MCF 10A (cell line): Measurements from ENCODE around the gene EMC7. TPM values are rescaled to one million over a fixed set of nuclear protein-coding genes. Genes with fewer than 3 reads are reported as not detected.

ENCODE experiments used
- BruUV-seq: library from RNA; stranded (reverse); fragments of 400-500 nt; replicated peaks from 2 replicates; lab custom pipeline; 2021; lab: Mats Ljungman, UMichigan
- CTCF ChIA-PET: fragments of 300-600 bp; sonication (Branson Sonifier 250); formaldehyde crosslinking; extraction: SDS; loops from one replicate; lab custom pipeline; 2021; ENCODE audit warnings: antibody characterized with exemption, inconsistent platforms; lab: Yijun Ruan, JAX
- POLR2A ChIA-PET: fragments of 300-600, 350-650 bp; sonication (Branson Sonifier 250); formaldehyde crosslinking; extraction: SDS; loops from one replicate; lab custom pipeline; 2020; ENCODE audit warnings: antibody characterized with exemption, inconsistent platforms; lab: Yijun Ruan, JAX
- DNase-seq: peaks from one replicate; pipeline ENCODE4 v3.0.0-alpha.2; 2018; ENCODE audit not compliant: unreplicated experiment
- H3K27ac Mint-ChIP-seq: one replicate; pipeline ENCODE4 v1.8.0; 2022; ENCODE audit warnings: mild to moderate bottlenecking, low read depth, mixed read lengths; ENCODE audit not compliant: unreplicated experiment
- H3K27me3 Mint-ChIP-seq: one replicate; pipeline ENCODE4 v1.8.0; 2022; ENCODE audit warnings: mixed read lengths; ENCODE audit not compliant: insufficient read depth, unreplicated experiment
- H3K36me3 Mint-ChIP-seq: one replicate; pipeline ENCODE4 v1.8.0; 2022; ENCODE audit warnings: mild to moderate bottlenecking, moderate library complexity, mixed read lengths; ENCODE audit not compliant: insufficient read depth, unreplicated experiment
- H3K4me1 Mint-ChIP-seq: one replicate; pipeline ENCODE4 v1.8.0; 2022; ENCODE audit warnings: mixed read lengths; ENCODE audit not compliant: insufficient read depth, unreplicated experiment
- H3K4me3 Mint-ChIP-seq: one replicate; pipeline ENCODE4 v1.8.0; 2022; ENCODE audit warnings: mild to moderate bottlenecking, moderate library complexity, mixed read lengths; ENCODE audit not compliant: unreplicated experiment
- H3K9me3 Mint-ChIP-seq: one replicate; pipeline ENCODE4 v1.8.0; 2022; ENCODE audit warnings: mixed read lengths; ENCODE audit not compliant: unreplicated experiment
- intact Hi-C: fragments of 100-400 bp; cut with micrococcal nuclease; formaldehyde crosslinking; loops from 2 replicates; pipeline ENCODE4 v1.14.1; 2022
- total RNA-seq: library from RNA; stranded (reverse); gene quantifications from 2 replicates; pipeline ENCODE4 v1.2.3, GENCODE V29; 2022
- TF ChIP-seq, protein P1 (sequence below): fragments of 200-600 bp; IDR thresholded peaks from one replicate; pipeline ENCODE4 v1.8.0; 2022; ENCODE audit warnings: antibody characterized with exemption, mild to moderate bottlenecking; ENCODE audit not compliant: unreplicated experiment

The EMC7 gene
- total RNA-seq, 1 experiment from 2014 or later = 98.2 TPM

DNA sequence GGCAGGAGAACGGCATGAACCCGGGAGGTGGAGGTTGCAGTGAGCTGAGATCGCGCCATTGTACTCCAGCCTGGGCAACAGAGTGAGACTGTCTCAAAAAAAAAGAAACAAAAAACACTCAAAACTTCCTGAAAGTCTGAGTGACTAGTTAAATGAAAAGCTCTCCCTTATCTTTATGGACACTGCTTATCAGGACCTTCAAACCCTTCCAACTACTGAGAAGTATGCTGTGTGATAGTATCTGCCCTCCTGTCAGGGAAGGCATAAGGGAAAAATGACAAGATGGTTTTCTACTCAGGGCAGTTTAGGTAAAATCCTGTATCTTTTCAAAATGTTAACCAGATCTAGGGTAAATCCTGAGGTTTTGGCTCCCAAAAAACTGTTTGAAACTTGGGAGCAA lies 21.8 kb downstream of the EMC7 start:
- no peak overlapping the region for H3K27ac Mint-ChIP-seq

DNA sequence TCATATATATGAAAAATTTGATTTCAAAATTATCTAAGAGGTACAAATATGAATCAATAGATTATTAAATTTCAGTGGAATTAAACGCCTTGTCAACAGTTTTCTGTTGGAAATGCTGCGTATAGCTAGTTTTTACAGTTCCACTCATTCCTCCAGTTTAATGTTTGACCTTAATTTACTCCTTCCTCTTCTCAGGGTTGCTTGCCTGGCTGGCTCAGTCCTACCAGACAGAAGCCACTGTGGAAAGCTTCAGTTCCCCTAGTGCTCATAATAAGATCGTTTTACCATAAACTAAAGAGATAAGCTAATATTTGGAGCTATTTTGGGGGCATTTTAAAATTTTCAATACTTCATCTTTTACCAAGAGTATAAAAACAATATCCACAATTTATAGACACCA lies 22.8 kb downstream of the EMC7 start:
- no peaks in the 10 kb centered on the region for H3K27me3 Mint-ChIP-seq
- CTCF ChIA-PET = interaction anchor here (0.6 to 1.1 kb wide), 4 partner anchors 16 to 235 kb away, joined by 3 to 7 read pairs (median 3); no protein-coding TSS in a partner anchor

More for the DNA sequence above, 21.8 kb downstream of the EMC7 start:
- Mint-ChIP-seq H3K4me3 (no peak overlapping the region), H3K36me3 (peaks cover 8% of the 10 kb centered on the region), H3K4me1 (peaks cover 6% of the 10 kb centered on the region), H3K27me3 (no peaks in the 10 kb centered on the region), H3K9me3 (no peaks in the 10 kb centered on the region)
- POLR2A ChIA-PET = no interaction called here
- DNase-seq = no peak
- BruUV-seq = no TSS peak
- CTCF ChIA-PET = interaction anchor here (0.6 kb wide), 2 partner anchors 9 to 132 kb away, joined by 3 to 5 read pairs; no protein-coding TSS in a partner anchor
- TF ChIP-seq, protein P1, sequence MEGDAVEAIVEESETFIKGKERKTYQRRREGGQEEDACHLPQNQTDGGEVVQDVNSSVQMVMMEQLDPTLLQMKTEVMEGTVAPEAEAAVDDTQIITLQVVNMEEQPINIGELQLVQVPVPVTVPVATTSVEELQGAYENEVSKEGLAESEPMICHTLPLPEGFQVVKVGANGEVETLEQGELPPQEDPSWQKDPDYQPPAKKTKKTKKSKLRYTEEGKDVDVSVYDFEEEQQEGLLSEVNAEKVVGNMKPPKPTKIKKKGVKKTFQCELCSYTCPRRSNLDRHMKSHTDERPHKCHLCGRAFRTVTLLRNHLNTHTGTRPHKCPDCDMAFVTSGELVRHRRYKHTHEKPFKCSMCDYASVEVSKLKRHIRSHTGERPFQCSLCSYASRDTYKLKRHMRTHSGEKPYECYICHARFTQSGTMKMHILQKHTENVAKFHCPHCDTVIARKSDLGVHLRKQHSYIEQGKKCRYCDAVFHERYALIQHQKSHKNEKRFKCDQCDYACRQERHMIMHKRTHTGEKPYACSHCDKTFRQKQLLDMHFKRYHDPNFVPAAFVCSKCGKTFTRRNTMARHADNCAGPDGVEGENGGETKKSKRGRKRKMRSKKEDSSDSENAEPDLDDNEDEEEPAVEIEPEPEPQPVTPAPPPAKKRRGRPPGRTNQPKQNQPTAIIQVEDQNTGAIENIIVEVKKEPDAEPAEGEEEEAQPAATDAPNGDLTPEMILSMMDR = no peak
- intact Hi-C loops = no loop called here

DNA sequence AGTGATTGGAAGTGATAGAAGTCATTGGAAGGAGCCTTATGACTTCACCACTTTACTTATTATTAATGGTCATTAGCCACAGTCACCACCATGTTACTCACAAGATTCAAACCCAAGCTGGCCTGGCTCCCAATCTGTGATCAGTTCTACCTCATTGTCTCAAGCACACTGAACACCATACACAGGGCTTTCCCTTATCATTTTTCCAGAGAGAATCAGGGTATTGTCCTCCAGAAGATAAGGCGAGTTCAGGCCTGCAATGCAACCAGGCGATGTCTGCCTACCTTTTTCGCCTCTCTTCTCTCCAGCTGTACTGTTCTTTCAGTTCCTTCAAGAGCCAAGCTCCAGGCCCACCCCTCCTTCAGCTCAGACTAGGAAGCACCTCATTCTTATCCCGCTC lies 24.9 kb downstream of the EMC7 start:
- Mint-ChIP-seq H3K36me3 (no peaks in the 10 kb centered on the region), H3K4me3 (no peak overlapping the region), H3K4me1 (no peaks in the 10 kb centered on the region), H3K27ac (no peak overlapping the region), H3K9me3 (no peaks in the 10 kb centered on the region), H3K27me3 (no peaks in the 10 kb centered on the region)
- ChIA-PET POLR2A (no interaction called here), CTCF (interaction anchor here (0.6 kb wide), 2 partner anchors 24 to 861 kb away, joined by 3 read pairs; no protein-coding TSS in a partner anchor)
- BruUV-seq = no TSS peak
- TF ChIP-seq, protein P1 = no peak
- DNase-seq = no peak
- intact Hi-C loops = no loop called here

More for the DNA sequence above, 22.8 kb downstream of the EMC7 start:
- TF ChIP-seq, protein P1 = no peak
- peaks cover 3% of the 10 kb centered on the region for H3K36me3 Mint-ChIP-seq
- H3K4me3 Mint-ChIP-seq = no peak overlapping the region
- DNase-seq = no peak
- no peaks in the 10 kb centered on the region for H3K9me3 Mint-ChIP-seq
- no peak overlapping the region for H3K27ac Mint-ChIP-seq
- POLR2A ChIA-PET = interaction anchor here (0.9 kb wide), 1 partner anchor 23 kb away, joined by 3 read pairs; the partner anchor contains the start of genes EMC7 and PGBD4
- no TSS peak for BruUV-seq
- H3K4me1 Mint-ChIP-seq = peaks cover under 1% of the 10 kb centered on the region
- intact Hi-C loops = no loop called here

DNA sequence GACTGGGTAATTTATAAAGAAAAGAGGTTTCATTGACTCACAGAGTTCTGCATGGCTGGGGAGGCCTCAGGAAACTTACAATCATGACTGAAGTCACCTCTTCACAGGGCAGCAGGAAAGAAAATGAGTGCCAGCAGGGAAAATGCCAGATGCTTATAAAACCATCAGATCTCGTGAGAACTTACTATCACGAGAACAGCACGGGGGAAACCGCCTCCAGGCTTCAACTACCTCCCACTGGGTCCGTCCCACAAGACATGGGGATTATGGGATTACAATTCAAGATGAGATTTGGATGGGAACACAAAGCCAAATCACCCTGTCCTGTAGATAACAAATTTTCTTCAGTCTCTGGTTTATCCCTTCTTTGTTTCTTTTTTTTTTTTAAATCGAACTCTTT lies 31.7 kb downstream of the EMC7 start:
- H3K4me1 Mint-ChIP-seq = no peaks in the 10 kb centered on the region
- TF ChIP-seq, protein P1 = no peak
- H3K27ac Mint-ChIP-seq = no peak overlapping the region
- no peak overlapping the region for H3K4me3 Mint-ChIP-seq
- CTCF ChIA-PET = interaction anchor here (1.8 kb wide), 1 partner anchor 9 kb away, joined by 6 read pairs; no protein-coding TSS in a partner anchor
- no peaks in the 10 kb centered on the region for H3K27me3 Mint-ChIP-seq
- intact Hi-C loops = no loop called here
- H3K9me3 Mint-ChIP-seq = no peaks in the 10 kb centered on the region
- no peaks in the 10 kb centered on the region for H3K36me3 Mint-ChIP-seq
- POLR2A ChIA-PET = no interaction called here
- BruUV-seq = no TSS peak
- no peak for DNase-seq
